ENCODE results near the gene ELMOD1. TPM values are rescaled to one million over a fixed set of nuclear protein-coding genes. Genes with fewer than 3 reads are reported as not detected.

ELMOD1 gene
- total RNA-seq, 1 experiment from 2014 or later, result 0.12 TPM

DNA sequence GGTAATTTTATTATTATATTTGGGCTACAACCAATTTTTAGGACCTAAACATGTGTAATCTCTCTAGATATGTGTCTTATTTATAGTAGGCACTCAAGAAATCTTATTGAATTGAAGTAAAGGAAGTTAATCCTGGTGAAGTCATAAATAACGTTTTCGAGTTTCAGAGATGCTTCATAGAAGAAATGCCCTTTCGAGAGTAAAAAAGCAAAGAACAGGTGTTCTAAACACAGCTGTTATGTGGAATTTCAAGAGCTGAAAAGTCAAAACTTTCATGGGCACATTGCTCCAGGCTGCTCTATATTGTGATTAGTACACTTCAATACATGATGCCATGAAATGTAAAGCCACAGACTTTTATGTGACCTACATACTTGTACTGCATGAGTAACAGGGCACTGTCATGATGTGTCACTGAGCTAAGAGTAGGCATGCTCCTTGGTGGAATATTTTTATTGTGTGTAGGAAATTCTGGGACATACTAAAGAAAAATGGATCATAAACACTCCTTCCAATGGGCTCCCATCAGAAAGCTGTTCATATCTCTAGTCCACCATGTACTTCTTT is 7.2 kb upstream of the ELMOD1 start:
- peak; percentile 25 for DNase-seq (ENCODE audit: low read depth)

DNA sequence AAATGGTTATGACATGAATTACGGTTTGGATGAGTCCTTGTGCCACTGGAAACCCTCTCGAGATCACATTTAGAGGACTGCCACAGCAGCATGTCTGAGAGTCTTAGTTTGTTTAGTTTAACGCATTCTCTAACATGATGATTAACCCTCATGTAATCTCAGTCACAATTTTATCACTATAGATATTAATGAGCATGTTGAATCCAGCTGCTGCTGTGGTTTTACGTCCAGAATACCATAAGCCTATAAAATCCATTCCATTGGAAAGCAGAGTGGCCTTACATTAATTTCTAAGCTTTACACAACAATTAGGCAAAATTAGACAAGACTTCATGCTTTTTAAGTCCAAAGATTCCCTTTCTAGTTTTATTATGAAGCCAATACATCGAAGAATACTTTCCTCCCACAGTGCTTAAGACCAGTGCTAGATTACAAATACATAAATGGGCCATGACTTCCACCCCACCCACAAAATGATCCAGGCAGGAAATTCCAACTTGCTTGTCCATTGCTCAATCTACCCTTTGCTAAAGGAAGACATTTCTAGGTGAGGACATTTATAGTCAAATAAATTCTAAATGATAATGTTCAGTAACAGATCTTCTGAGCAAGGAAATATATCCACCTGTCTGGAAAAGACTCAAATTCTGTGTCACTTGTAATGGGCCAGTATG is 3.5 kb upstream of the ELMOD1 start:
- DNase-seq (ENCODE audit: low read depth), result no peak

DNA sequence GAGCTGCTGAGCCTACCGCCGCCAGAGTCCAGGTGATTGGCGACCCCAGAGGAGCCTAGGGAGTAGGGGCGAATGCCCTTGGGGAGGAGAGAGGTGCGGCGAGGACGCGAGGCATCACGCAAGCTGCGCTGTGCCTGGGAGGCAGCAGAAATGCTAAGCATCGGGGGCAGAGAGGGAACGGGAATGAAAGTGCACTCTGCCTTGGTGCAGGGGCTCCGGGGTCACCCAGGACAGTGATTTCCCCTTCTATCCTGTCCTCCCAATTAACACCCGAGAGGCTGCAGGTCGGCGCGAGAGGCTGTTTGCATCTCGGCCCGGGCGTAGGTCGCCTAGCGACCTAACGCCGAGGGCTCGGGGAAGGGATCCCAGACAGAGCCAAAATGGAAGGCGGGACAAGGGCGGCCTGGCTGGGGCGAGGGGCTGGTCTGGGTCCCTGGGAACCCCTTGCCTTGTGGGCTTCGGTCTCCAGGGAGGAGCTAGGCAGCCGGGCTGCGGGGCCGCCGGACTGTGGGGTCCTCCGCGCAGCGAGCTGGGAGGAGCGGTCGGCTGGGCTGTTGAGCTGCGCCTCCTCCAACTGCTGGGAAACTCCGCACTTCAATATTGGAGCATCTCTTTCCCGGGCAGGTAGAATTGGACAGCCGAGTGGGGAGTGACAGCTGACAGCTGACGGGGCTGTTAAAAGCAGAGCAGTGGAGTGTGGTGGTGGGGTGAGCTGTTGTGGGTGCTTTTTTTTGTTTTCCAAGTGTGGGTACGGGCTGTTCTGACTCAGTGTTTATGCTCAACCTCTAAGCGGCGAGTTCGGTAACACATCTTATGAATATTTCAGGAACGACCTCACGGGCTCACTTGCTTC is 657 bp downstream of the ELMOD1 start:
- no peak for DNase-seq (ENCODE audit: low read depth)

DNA sequence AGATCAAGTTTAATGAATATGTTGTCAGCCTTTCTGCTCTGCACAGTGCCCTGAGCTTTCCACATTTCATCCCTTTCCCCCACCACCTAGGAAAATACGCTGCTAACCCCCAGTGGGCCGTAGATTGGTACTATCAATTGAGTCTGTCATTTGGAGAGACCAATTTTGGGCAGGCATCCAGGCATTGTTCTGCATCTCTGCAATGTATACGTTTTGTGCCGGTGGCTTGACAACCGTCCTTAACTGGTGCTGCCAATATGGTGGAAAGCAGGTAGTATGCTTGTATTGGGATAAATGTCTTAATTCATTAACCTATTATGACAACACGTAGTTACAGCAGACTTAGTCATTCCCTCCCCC is 1.3 kb downstream of the ELMOD1 start:
- DNase-seq (ENCODE audit: low read depth), result no peak

DNA sequence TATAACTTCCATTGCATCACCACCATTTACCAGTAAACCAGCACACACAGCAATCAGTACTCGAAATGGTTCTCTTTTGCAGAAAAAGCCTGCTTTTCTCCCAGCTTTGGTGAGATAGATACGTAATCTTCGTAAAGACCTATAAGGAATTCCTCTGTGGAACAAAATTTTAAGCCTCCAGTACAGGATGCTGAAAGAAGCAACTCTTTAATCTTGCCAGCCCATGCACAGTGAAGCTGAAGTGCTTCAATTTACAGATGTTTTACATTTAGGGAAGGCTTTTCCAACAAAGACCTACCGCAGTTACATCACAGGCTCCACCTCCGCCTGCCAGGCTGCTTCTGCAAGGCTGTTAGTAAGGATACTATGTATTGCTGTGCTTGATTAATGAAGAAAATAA is 1.9 kb downstream of the ELMOD1 start:
- DNase-seq (ENCODE audit: low read depth), result no peak

DNA sequence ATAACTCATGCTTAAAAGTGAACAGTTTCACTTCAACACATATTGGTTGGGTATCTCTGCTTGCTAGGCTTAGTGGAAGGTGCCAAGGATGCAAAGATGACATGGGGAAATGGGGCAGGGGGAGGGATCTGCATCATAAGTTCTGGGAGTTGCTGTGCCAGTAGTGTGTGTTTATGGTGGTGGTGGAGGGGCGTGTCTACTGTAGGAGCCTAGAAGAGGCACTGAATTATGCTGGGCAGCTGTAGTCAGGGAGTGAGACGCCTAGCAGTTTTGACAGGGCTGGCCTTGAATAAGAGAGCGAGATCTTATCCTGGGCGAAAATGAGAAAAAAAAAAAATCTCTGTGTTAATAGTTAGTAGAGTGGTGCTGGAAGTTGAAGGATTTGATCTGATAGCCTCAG is 3.0 kb downstream of the ELMOD1 start:
- DNase-seq (ENCODE audit: low read depth), result no peak

DNA sequence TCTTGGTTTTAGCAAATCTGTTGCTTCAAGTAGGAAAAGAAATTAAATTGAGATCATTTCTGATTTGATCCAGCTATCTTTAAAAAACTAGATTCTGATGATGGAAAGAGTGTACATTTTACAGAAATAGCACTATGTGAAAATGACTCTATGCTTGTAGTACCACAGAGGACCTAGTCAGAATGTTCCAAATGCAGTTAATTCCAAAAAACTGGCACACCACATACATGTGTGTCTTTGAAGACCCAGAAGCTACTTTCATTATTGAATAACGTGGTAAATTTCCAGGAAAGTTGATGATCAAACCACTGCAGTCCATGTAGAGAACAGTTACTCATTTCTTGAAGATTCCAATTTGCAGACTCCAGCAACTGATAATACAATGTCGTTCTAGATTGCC is 3.8 kb downstream of the ELMOD1 start:
- DNase-seq (ENCODE audit: low read depth), result no peak

DNA sequence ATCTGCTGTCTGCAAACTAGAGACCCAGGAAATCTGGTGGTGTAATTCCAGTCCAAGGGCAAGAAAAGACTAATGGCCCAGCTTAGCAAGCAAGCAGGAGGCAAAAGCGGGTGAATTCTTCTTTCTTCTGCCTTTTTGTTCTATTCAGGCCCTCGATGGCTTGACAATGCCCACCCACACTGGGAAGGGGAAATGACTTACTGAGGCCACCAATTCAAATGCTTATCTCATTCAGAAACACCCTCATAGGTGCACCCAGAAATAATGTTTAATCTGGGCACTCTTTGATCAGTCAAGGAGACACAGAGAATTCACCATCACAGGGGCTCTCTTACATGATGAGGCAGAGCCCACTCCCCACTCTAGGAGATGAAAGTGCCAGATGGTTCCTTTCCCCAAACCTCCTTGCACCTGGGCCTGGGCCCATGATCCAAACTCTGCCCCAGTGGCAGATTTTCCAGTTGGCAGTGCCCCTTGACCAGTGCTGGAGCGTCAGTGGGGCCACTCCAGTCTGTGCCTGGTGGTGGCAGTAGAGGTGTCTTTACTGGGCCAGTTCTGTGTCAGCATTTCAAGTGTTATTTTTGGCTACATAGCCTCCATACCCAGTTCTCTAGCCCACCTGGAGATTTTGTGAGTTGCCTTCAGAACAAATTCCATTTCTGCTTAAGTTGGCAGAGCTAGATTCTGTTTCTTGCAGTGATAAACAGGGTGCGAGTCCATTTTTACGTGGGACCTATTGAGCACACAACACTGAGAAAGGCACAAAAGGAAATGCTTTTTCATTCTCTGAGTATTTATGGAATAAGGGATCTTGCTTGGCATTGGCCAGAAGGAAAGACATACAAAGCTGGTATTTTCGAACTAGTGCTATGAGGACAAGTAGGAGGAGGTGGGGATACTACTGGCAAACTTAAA is 7.5 kb downstream of the ELMOD1 start:
- DNase-seq (ENCODE audit: low read depth), result peak; percentile 32

DNA sequence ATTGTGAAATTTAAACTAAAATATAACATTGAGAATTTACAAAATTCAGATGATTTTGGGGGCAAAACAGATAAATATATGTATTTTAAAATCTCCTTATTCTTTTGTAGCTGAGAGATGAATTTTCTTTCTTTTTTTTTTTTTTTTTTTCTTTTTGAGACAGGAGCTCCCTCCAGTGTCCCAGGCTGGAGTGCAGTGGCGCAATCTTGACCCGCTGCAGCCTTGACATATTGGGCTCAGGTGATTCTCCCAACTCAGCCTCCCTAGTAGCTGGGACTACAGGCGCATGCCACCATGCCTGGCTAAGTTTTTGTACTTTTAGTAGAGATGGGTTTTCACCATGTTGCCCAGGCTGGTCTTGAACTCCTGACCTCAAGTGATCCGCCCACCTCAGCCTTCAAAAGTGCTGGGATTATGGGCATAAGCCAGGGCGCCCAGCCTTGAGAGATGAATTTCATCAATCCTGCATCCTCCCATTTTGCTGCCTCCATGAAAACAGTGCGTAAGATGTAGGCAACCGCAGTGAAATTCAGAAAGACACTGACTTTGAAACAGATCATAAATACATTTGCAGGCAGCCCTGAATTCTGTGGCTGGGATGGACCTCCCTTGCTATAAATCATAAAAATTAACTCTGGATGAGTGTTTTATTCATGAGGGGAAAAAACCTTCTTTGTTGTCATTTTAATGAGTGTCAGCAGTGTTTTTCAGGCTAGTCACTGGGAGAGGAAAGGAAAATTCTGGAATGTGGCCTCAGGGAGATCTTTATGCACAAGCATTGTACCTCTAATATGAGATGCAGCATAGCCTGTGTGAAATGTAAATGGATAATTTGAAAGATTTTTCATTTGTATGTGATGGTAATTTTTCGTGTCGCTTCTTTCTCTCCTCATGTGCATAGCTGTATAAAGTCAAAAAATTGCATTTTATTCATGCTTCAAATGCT is 14.4 kb downstream of the ELMOD1 start:
- peak; percentile 25 for DNase-seq (ENCODE audit: low read depth)

DNA sequence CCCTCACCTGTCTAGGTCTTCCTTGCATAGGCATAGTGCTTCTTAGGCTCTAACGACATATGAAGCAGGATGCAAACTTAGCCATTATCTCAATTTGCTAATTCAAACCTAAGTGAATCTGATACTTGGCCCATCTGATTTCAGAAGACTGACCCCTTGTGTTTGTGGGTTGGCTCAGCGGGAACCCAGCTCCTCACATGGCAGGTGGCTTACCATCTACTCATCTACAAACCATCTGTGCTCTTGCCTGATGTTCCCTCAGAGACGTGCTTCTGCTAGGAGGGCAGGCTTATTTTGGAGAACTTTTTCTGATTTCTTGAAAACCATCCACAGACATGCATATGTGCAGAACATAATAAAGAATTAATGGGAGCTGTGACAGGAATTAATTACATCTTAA is 15.2 kb downstream of the ELMOD1 start:
- no peak for DNase-seq (ENCODE audit: low read depth)

DNA sequence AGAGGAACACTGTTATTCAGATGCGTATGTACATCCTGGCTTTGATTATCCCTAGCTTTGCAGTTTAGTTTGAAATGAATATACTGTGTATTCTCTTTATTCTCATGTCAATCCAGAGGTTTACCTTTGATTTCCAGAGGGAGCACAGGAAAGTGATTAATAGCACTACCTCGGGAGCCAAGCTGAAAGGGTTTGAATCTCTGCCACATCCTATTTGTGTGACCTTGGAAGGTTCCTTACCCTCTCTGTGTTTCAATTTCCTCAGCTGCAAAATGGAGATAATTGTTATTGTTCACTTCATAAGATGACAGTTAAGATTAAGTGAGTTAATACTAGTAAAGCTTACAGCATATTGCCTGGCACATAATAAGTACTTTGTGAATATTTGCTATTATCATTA is 17.9 kb downstream of the ELMOD1 start:
- DNase-seq (ENCODE audit: low read depth), result no peak

DNA sequence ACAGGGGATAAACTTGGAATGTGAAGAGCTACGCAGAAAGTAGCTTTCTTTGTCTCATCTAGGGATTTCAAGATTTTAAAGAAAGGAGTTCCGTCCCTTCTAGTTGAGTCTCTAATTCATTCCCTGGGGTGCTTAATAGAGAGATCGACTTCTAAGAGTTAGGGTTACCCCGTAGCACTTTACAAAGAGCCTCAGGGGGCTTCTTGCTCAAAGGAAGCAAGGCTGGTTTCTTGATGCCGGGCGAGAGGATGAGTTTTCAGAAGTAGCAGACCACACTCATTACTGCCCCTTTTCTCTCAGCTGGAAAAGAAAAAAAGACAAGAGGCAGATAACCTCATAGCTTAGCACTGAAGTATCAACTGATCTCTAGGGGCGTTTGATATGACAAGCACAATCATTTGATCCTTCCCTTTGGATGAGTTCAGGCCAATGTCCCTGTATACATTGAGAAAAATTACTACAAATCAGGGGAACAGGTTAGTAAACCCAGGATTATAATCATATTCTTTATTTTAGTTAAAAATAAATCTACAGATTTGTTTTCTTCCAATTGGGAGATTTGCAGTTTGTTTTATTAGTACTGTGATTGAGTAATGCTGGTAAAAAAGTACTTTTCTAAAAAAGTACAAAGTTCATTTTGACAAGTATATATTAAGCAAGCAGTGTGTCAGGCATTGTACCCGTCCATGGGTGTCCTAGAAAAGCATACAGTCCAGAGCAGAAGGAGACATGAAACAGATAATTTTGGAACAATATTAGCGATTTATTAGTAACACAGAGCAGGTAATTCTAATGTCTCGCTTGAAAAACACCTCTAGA is 18.7 kb downstream of the ELMOD1 start:
- DNase-seq (ENCODE audit: low read depth), result no peak

DNA sequence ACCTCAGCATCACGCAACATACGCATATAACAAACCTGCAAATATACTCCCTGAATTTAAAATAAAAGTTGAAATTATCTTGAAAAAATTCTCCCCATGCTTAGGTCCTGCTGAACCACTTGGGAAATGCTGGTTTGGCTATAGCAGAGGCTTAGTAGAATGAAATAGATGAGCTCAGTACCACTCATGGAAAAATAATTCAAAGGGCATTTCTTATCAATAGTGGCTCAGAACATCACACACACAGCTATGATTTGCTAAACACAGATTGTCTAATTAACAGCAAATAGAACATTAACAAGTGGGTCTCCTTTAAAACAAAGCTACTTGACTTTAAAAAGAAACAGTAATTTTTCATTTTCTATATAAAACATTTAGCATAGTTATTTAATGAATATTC is 21.5 kb downstream of the ELMOD1 start:
- no peak for DNase-seq (ENCODE audit: low read depth)

DNA sequence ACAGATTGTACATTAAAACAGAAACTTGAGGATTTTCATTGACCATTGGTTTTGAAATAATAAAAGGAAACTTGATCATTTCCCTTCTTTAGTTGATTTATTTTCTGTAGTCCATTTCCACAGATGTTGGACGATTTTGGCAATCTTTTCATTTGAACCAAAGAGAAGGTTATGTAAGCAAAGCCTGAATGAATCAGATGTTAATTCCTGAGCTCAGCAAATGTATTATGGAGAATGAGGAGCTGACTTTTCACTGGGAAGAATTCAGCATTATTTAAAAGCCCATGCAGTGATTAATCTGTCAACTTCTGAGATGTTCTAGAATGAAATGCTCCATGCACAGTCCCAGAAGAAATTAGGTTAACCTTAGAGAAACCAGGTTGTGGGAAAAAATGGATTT is 29.0 kb downstream of the ELMOD1 start:
- DNase-seq (ENCODE audit: low read depth), result no peak

DNA sequence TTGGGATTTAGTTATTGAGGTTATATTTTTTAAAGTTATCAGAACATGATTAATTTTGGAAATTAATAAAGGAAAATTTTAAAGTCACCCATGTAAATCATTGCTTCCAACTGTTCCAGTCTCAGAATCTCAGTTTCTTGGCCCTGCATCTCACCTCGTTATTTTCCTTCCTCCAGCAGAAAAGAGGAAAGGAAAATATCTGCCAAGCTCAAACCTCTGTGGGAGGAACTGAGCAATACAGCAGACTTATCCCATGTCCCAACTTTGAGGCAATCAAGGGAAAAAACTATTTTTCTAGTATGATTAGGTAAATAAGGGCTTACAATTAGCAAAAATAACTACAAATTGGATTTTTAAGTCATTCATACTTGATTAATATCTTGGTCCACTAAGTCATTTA is 30.1 kb downstream of the ELMOD1 start:
- no peak for DNase-seq (ENCODE audit: low read depth)

DNA sequence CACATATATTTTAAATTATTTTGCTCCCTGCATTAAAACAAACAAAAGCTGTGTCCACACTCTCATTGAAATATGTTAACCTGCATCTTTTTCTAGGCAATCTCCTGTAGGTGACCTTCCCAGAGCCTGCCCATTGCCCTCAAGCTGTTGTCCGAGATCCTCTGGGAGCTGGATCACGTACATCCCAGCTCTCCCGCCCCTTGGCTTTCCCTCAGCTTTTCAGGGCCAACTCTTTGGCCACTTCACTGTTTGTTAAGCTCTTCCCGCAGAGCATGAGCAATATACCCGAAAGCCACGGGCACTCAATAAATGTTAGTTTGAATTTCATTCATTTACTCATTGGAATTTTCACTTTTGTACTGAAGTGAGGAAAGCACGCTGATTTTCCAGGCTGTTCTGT is 32.2 kb downstream of the ELMOD1 start:
- no peak for DNase-seq (ENCODE audit: low read depth)

DNA sequence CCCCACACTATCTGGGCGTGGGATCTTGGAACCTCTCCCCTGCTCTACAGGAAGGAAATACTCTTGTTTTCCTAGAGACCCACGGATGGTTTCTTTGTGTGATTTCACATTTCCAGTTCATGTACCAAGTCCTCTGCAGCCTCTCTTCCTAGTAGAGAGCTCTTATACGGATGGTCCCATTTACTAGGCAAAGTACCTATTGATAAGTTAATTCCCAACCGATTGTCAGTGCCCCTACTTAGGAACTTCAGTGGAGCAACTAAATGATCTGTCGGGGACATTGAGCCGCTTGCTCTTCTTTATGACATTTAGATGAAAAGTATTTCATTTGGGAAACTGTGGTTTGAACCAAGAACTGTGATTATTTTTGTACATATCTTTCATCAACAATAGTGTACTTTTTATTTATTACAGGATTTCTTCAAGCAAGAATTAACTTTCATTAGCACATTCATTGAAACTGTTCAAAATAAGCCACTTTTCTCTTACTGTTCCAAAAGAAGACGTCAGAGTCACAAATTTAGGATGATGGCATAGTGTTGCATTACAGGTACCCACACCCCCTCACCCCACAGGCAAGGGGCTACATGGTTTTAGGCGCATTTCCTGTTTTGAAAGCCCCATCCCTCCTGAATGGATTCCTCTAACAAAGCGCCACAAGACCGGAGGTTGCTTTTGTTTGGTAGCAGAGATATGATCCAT is 34.2 kb downstream of the ELMOD1 start:
- DNase-seq (ENCODE audit: low read depth), result no peak

DNA sequence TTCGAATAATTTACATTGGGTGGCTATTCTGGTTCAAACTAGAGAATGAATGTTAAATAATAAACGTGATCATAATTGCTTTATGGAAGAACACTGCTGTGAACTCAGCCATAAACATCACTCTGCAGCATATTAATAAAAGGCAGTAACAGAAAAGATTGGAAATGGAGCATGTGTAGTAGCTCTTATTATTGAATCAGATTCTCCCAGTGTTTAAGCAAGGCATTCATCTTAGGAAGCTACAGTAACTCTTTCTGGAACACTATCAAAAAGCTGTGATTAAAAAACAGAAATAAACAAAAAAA is 34.7 kb downstream of the ELMOD1 start:
- DNase-seq (ENCODE audit: low read depth), result no peak

DNA sequence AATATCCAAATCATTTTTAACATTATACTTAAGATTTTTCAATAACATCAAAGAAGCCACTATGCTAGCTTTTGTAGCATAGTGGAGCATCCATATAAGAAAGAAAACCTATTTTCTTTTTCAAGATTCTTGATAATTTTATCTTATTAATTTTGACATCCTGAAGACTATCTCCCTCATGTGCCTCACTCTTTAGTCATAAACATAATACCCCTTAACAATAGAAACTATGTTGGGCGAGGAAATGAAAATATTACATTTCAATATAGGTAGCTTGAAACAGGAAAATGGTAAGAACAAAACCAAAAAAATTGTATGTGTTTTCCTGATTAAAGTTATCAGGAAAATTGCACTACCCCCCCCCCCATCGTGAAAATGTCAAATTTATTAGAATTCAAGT is 40.1 kb downstream of the ELMOD1 start:
- DNase-seq (ENCODE audit: low read depth), result no peak

DNA sequence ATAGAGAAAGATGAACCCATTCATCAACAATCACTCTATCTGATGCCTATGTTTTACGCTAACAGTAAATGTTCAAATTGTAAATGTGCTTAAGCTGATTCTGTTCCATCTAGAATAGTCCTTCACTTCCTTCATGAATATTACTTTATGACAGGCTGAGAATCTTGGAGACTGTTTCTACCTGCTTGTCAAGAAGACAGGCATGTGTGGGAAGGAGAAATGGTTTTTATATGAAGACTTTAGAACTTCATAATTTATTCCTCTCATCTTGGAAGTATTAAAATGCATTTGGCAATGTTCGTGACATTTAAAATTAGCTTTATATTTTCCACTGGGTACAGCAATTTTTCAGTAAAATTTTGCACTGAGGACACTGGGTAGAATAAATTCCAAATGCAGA is 41.0 kb downstream of the ELMOD1 start:
- DNase-seq (ENCODE audit: low read depth), result no peak
